DOHH2 (cell line): ENCODE data around the gene SLC35G2.

ENCODE experiments used
- H3F3A ChIP-seq: fragments of 200-600 bp; sonication (generic), shearing (Covaris generic); 2 replicates; pipeline ENCODE4 v1.6.0; 2016; ENCODE audit warnings: antibody characterized with exemption, mild to moderate bottlenecking; ENCODE audit not compliant: control insufficient read depth, insufficient read depth
- H3K27ac ChIP-seq: fragments of 200-600 bp; sonication (generic); 2 replicates; pipeline ENCODE4 v1.5.1; 2014; ENCODE audit warnings: low read depth, mild to moderate bottlenecking, low read length, moderate library complexity
- H3K27me3 ChIP-seq: fragments of 200-600 bp; sonication (generic); 2 replicates; pipeline ENCODE4 v1.6.1; 2014; ENCODE audit warnings: mild to moderate bottlenecking, low read length, mixed read lengths; ENCODE audit not compliant: control insufficient read depth
- H3K36me3 ChIP-seq: fragments of 200-600 bp; sonication (generic); 2 replicates; pipeline ENCODE4 v1.6.1; 2014; ENCODE audit warnings: mild to moderate bottlenecking, low read length, moderate library complexity, mixed read lengths; ENCODE audit not compliant: control insufficient read depth
- H3K4me1 ChIP-seq: fragments of 200-600 bp; sonication (generic); 2 replicates; pipeline ENCODE4 v1.6.1; 2014; ENCODE audit warnings: mild to moderate bottlenecking, low read length, mixed read lengths; ENCODE audit not compliant: control insufficient read depth
- H3K4me2 ChIP-seq: fragments of 200-600 bp; sonication (generic); 2 replicates; pipeline ENCODE4 v1.6.0; 2014; ENCODE audit warnings: mild to moderate bottlenecking, low read length, moderate library complexity
- H3K4me3 ChIP-seq: fragments of 200-600 bp; sonication (generic); 2 replicates; pipeline ENCODE4 v1.5.1; 2014; ENCODE audit warnings: mild to moderate bottlenecking, low read length, mixed read lengths
- H3K79me2 ChIP-seq: fragments of 200-600 bp; sonication (generic); 2 replicates; pipeline ENCODE4 v1.6.1; 2014; ENCODE audit warnings: mild to moderate bottlenecking, low read length, mixed read lengths; ENCODE audit not compliant: control insufficient read depth
- H3K9me2 ChIP-seq: fragments of 200-600 bp; sonication (generic); replicated peaks from 2 replicates; pipeline ENCODE4 v1.6.1; 2014; ENCODE audit warnings: mild to moderate bottlenecking, low read length, mixed read lengths; ENCODE audit not compliant: control insufficient read depth
- H3K9me3 ChIP-seq: fragments of 200-600 bp; sonication (generic); 2 replicates; pipeline ENCODE4 v1.6.1; 2014; ENCODE audit warnings: antibody characterized with exemption, low read length, mixed read lengths; ENCODE audit not compliant: control insufficient read depth, insufficient read depth
- H4K20me1 ChIP-seq: fragments of 200-600 bp; sonication (generic); 2 replicates; pipeline ENCODE4 v1.6.0; 2014; ENCODE audit warnings: low read depth, mild to moderate bottlenecking, antibody characterized with exemption, low read length, moderate library complexity; ENCODE audit not compliant: control insufficient read depth, insufficient read depth
- EZH2phosphoT487 ChIP-seq: fragments of 200-600 bp; sonication (generic); IDR thresholded peaks from 2 replicates; pipeline ENCODE4 v1.6.1; 2017; ENCODE audit warnings: borderline replicate concordance, mild to moderate bottlenecking, antibody characterized with exemption, low read length, moderate library complexity, mixed read lengths
- TF ChIP-seq, protein P1 (sequence below): fragments of 200-600 bp; sonication (generic); IDR thresholded peaks from one replicate; pipeline ENCODE4 v1.5.1; 2014; ENCODE audit warnings: antibody characterized with exemption, mild to moderate bottlenecking, low read depth, low read length; ENCODE audit not compliant: poor library complexity, severe bottlenecking

The SLC35G2 gene

DNA sequence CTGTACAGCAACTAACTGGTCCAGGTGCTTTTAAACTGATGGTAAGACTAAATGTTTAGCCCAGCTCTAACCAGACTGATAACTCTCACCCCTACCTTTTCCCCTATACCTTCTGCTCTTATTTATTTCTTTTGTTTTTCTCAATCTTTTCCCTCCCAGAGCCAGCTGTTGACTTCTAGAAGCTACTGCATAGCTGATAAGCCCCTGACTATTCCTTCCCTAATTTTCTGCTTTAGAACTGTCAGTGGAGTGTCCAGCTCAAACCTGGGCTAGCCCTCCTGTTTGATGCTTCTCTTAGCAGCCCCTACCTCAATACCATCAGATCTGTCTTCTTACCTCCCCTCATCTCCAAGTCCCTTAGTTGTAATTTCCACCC is 20.6 kb downstream of the SLC35G2 start:
- H3K4me1 ChIP-seq, result no peaks in the 10 kb centered on the region
- H3F3A ChIP-seq, result peaks cover 4% of the 10 kb centered on the region; the same call in 1 of the 2 replicates
- TF ChIP-seq, protein P1, sequence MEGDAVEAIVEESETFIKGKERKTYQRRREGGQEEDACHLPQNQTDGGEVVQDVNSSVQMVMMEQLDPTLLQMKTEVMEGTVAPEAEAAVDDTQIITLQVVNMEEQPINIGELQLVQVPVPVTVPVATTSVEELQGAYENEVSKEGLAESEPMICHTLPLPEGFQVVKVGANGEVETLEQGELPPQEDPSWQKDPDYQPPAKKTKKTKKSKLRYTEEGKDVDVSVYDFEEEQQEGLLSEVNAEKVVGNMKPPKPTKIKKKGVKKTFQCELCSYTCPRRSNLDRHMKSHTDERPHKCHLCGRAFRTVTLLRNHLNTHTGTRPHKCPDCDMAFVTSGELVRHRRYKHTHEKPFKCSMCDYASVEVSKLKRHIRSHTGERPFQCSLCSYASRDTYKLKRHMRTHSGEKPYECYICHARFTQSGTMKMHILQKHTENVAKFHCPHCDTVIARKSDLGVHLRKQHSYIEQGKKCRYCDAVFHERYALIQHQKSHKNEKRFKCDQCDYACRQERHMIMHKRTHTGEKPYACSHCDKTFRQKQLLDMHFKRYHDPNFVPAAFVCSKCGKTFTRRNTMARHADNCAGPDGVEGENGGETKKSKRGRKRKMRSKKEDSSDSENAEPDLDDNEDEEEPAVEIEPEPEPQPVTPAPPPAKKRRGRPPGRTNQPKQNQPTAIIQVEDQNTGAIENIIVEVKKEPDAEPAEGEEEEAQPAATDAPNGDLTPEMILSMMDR, result no peak
- H3K9me3 ChIP-seq, result no peaks in the 10 kb centered on the region
- H3K36me3 ChIP-seq, result peaks cover 17% of the 10 kb centered on the region
- no peaks in the 10 kb centered on the region for H3K9me2 ChIP-seq
- no peak overlapping the region for H3K27ac ChIP-seq
- H3K79me2 ChIP-seq, result no peaks in the 10 kb centered on the region
- H4K20me1 ChIP-seq, result no peaks in the 10 kb centered on the region
- no peak overlapping the region for H3K4me3 ChIP-seq
- no peaks in the 10 kb centered on the region for H3K27me3 ChIP-seq
- no peak overlapping the region for H3K4me2 ChIP-seq

DNA sequence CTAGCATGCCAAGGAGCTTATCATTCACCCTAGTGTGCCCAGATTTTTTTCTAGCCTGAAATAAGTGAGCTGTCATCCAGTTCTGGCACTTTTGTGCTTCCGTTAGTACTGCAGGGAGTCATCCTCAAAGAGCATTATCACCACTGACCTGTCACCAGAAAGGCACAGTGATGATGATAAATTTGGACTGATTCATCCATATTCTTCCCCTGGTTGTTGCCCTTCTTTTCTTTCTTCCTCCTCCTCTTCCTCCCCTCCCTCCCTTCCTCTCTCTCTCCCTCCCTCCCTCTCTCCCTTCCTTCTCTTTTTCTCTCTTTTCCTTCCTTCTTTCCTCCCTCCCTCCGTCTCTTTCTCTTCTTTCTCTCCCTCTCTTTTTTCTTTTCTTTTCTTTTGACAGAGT is 21.3 kb downstream of the SLC35G2 start:
- Histone ChIP-seq H3K4me3 (no peak overlapping the region), H3K4me1 (no peaks in the 10 kb centered on the region), H3K27me3 (no peaks in the 10 kb centered on the region), H3F3A (peaks cover 4% of the 10 kb centered on the region; the same call in 1 of the 2 replicates), H3K9me3 (no peaks in the 10 kb centered on the region), H3K79me2 (no peaks in the 10 kb centered on the region), H3K36me3 (peaks cover 18% of the 10 kb centered on the region), H3K4me2 (no peak overlapping the region), H3K27ac (no peak overlapping the region), H3K9me2 (no peaks in the 10 kb centered on the region), H4K20me1 (no peaks in the 10 kb centered on the region)
- TF ChIP-seq, protein P1, result no peak
- TF ChIP-seq EZH2phosphoT487, result no peak

DNA sequence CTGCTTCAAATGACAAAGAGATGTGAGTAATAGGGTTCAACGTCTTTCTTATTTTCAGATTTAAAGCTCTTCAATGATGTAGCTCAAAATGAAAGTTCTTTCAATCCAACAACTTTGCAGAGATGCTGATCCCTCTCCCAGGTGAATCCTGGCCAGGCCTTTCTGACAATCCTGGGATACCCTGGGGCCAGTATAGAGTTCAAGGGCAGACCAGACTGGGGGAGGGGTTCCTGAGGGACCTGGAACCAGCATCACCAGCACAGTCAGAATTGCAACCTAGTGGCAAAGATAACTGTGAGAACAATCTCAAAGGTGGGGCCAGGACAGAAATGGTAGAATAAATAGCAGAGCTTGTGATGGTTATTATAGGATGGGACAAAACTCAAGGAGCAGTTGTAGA is 23.4 kb downstream of the SLC35G2 start:
- Histone ChIP-seq H3K27ac (no peak overlapping the region), H3K9me3 (no peaks in the 10 kb centered on the region), H3K4me1 (no peaks in the 10 kb centered on the region), H3F3A (no peaks in the 10 kb centered on the region), H3K79me2 (no peaks in the 10 kb centered on the region; the same call in 1 of the 2 replicates), H3K36me3 (peaks cover 26% of the 10 kb centered on the region), H3K9me2 (no peaks in the 10 kb centered on the region), H3K4me2 (no peak overlapping the region), H3K4me3 (no peak overlapping the region), H3K27me3 (no peaks in the 10 kb centered on the region), H4K20me1 (no peaks in the 10 kb centered on the region)
- TF ChIP-seq, protein P1, result no peak
- no peak for TF ChIP-seq EZH2phosphoT487

DNA sequence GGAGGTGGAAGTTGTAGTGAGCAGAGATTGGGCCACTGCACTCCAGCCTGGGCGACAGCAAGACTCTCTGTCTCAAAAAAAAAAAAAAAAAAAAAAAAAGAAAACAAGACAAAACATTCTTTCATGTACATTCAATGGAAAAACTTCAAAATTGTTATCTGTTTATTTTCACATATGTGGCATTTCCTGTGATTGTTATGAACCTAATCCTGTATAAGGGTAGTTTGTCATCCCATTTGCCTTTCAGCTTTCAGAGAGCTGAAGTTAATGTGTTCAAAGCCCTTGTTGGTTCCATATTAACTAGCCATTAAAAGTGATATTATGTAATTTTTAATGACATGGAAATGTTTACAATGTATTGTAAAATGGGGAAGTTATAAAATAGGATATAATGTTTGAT is 25.8 kb downstream of the SLC35G2 start:
- H3F3A ChIP-seq, result no peaks in the 10 kb centered on the region
- H4K20me1 ChIP-seq, result no peaks in the 10 kb centered on the region
- no peak for TF ChIP-seq EZH2phosphoT487
- TF ChIP-seq, protein P1, result no peak
- no peaks in the 10 kb centered on the region for H3K9me3 ChIP-seq
- no peaks in the 10 kb centered on the region for H3K27me3 ChIP-seq
- no peaks in the 10 kb centered on the region for H3K9me2 ChIP-seq
- H3K27ac ChIP-seq, result no peak overlapping the region
- no peak overlapping the region for H3K4me2 ChIP-seq
- no peaks in the 10 kb centered on the region for H3K4me1 ChIP-seq
- H3K36me3 ChIP-seq, result peaks cover 21% of the 10 kb centered on the region
- H3K4me3 ChIP-seq, result no peak overlapping the region
- peaks cover 9% of the 10 kb centered on the region for H3K79me2 ChIP-seq
